WTC11 (cell line): Measurements from ENCODE around the gene FLOT2. TPM values are rescaled to one million over a fixed set of nuclear protein-coding genes. Genes with fewer than 3 reads are reported as not detected.
A peak's percentile ranks its signal among the peaks of the same experiment; 100 is the strongest.

Experiments used
- ATAC-seq: fragments of 200-7000 bp; cut with Tn5 transposase; 2 replicates; pipeline ENCODE4 v1.10.0; 2021; ENCODE audit warnings: mild to moderate bottlenecking, moderate library complexity
- CTCF ChIA-PET: fragments of 300-600 bp; sonication (Branson Sonifier 250); formaldehyde crosslinking; loops from one replicate; lab custom pipeline; 2021; ENCODE audit warnings: antibody characterized with exemption; lab: Charles Lee
- POLR2A ChIA-PET: fragments of 350-600 bp; sonication (Branson Sonifier 250); formaldehyde crosslinking; loops from one replicate; lab custom pipeline; 2021; ENCODE audit warnings: antibody characterized with exemption; lab: Charles Lee
- DNase-seq: peaks from one replicate; pipeline ENCODE4 v3.0.0; 2021; ENCODE audit warnings: low spot score
- H3K27ac Mint-ChIP-seq: 2 replicates; pipeline ENCODE4 v1.8.0; 2021; ENCODE audit warnings: mixed read lengths
- H3K27me3 Mint-ChIP-seq: 2 replicates; pipeline ENCODE4 v1.8.0; 2021; ENCODE audit warnings: low read depth, mild to moderate bottlenecking, moderate library complexity, mixed read lengths
- H3K36me3 Mint-ChIP-seq: 2 replicates; pipeline ENCODE4 v1.8.0; 2021; ENCODE audit warnings: mixed read lengths
- H3K4me1 Mint-ChIP-seq: 2 replicates; pipeline ENCODE4 v1.8.0; 2022; ENCODE audit warnings: mixed read lengths
- H3K4me3 Mint-ChIP-seq: 2 replicates; pipeline ENCODE4 v1.8.0; 2021; ENCODE audit warnings: mild to moderate bottlenecking, moderate library complexity, mixed read lengths
- H3K9me3 Mint-ChIP-seq: 2 replicates; pipeline ENCODE4 v1.8.0; 2021; ENCODE audit warnings: mixed read lengths
- AR ChIP-seq: fragments of 250-450 bp; sonication (Bioruptor Pico); IDR thresholded peaks from 2 replicates; pipeline ENCODE4 v1.9.0; 2021; ENCODE audit warnings: mild to moderate bottlenecking
- ATF1 ChIP-seq: sonication (generic); formaldehyde crosslinking; IDR thresholded peaks from 2 replicates; pipeline ENCODE4 v1.8.1; 2023; ENCODE audit warnings: mild to moderate bottlenecking, moderate library complexity, missing genetic modification reagents
- CDX4 ChIP-seq: fragments of 250-450 bp; sonication (Bioruptor Pico); IDR thresholded peaks from 2 replicates; pipeline ENCODE4 v1.9.0; 2021; ENCODE audit warnings: moderate library complexity, mild to moderate bottlenecking, inconsistent platforms, borderline replicate concordance
- CREB1 ChIP-seq: sonication (generic); formaldehyde crosslinking; IDR thresholded peaks from 2 replicates; pipeline ENCODE4 v1.8.0; 2023; ENCODE audit warnings: mild to moderate bottlenecking, missing genetic modification reagents
- EMX1 ChIP-seq: fragments of 250-450 bp; sonication (Bioruptor Pico); IDR thresholded peaks from 2 replicates; pipeline ENCODE4 v1.8.0; 2021; ENCODE audit warnings: mild to moderate bottlenecking
- FOXK1 ChIP-seq: sonication (generic); formaldehyde crosslinking; IDR thresholded peaks from 2 replicates; pipeline ENCODE4 v1.8.0; 2022; ENCODE audit warnings: mild to moderate bottlenecking, moderate library complexity, missing genetic modification reagents
- GTF2I ChIP-seq: fragments of 250-450 bp; sonication (Bioruptor Pico); conservative IDR thresholded peaks from 2 replicates; pipeline ENCODE4 v1.4.0; 2021; ENCODE audit warnings: mild to moderate bottlenecking
- NR3C1 ChIP-seq: sonication (generic); formaldehyde crosslinking; conservative IDR thresholded peaks from 2 replicates; pipeline ENCODE4 v1.8.1; 2023; ENCODE audit warnings: low read depth, mild to moderate bottlenecking, missing genetic modification reagents
- ZNF232 ChIP-seq: sonication (generic); formaldehyde crosslinking; IDR thresholded peaks from 2 replicates; pipeline ENCODE4 v1.8.0; 2022; ENCODE audit warnings: mild to moderate bottlenecking, missing genetic modification reagents
- microRNA-seq: library from miRNA; unstranded; fragments of <30 nt; microRNA quantifications from one replicate; pipeline ENCODE4 v1.2.0, GENCODE V29; 2022; ENCODE audit warnings: borderline number of aligned reads
- total RNA-seq: library from RNA; stranded (reverse); gene quantifications from 3 replicates; pipeline ENCODE4 v1.2.3, GENCODE V29; 2021
- TF ChIP-seq, protein P1 (sequence below): fragments of 200-600 bp; IDR thresholded peaks from 2 replicates; pipeline ENCODE4 v1.8.0; 2022; ENCODE audit warnings: antibody characterized with exemption

FLOT2 gene
- total RNA-seq, 1 experiment from 2014 or later = 139 TPM

DNA sequence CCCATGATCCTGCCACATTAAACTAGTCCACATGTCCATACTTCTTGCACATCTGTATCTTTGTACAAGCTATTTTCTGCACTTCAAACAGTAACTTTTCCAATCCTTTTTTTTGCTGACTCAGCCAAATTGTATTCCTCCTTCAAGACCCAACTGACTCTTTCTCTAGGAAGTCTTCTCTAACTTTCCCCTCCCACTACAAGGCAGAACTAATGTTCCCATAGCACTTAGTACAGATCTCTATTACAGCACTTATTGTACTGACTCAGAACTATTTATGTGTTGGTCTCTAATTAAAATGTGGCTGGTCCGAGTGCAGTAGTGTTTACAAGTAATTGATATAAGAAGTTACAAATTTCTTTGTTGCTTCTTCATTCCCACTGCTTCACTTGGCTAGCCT is 63.1 kb downstream of the FLOT2 start:
- Mint-ChIP-seq H3K36me3 (peaks cover 17% of the 10 kb centered on the region), H3K4me1 (peaks cover 3% of the 10 kb centered on the region), H3K27ac (peak overlapping the region; percentile 55), H3K27me3 (no peaks in the 10 kb centered on the region), H3K9me3 (peaks cover 2% of the 10 kb centered on the region; the same call in 1 of the 2 replicates), H3K4me3 (no peak overlapping the region)
- ATAC-seq (no peak), DNase-seq (no peak)
- no peak for TF ChIP-seq GTF2I (CRISPR knock-in tag)
- TF ChIP-seq EMX1 = no peak
- TF ChIP-seq FOXK1 (CRISPR knock-in tag) = no peak
- no peak for TF ChIP-seq NR3C1 (CRISPR knock-in tag)
- TF ChIP-seq, protein P1, sequence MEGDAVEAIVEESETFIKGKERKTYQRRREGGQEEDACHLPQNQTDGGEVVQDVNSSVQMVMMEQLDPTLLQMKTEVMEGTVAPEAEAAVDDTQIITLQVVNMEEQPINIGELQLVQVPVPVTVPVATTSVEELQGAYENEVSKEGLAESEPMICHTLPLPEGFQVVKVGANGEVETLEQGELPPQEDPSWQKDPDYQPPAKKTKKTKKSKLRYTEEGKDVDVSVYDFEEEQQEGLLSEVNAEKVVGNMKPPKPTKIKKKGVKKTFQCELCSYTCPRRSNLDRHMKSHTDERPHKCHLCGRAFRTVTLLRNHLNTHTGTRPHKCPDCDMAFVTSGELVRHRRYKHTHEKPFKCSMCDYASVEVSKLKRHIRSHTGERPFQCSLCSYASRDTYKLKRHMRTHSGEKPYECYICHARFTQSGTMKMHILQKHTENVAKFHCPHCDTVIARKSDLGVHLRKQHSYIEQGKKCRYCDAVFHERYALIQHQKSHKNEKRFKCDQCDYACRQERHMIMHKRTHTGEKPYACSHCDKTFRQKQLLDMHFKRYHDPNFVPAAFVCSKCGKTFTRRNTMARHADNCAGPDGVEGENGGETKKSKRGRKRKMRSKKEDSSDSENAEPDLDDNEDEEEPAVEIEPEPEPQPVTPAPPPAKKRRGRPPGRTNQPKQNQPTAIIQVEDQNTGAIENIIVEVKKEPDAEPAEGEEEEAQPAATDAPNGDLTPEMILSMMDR = no peak
- no peak for TF ChIP-seq ZNF232
- TF ChIP-seq CREB1 (CRISPR knock-in tag) = no peak
- no peak for TF ChIP-seq CDX4 (CRISPR knock-in tag)
- no peak for TF ChIP-seq ATF1 (CRISPR knock-in tag)
- no peak for TF ChIP-seq AR
- CTCF ChIA-PET = interaction anchor here (2.1 kb wide), 1 partner anchor 70 kb away, joined by 7 read pairs; no protein-coding TSS in a partner anchor
- POLR2A ChIA-PET = no interaction called here

Small RNAs within 50 kb of the gene (microRNA-seq; reads per million reads assigned to microRNA genes)
- gene MIR451B = not detected

Other genes with a start within 250 kb of the FLOT2 start
- 44.4 to 49.4 TPM (median 45.9 TPM) in 3 replicates for gene SDF2, start 235.8 kb downstream of the FLOT2 start, total RNA-seq
- gene SUPT6H, start 235.5 kb downstream of the FLOT2 start, total RNA-seq = 49.1 to 61.3 TPM (median 54.5 TPM) in 3 replicates
- gene PROCA1, start 185.8 kb downstream of the FLOT2 start, total RNA-seq = 28.4 to 33.9 TPM (median 31.7 TPM) in 3 replicates
- gene RAB34, start 179.9 kb downstream of the FLOT2 start, total RNA-seq = 153 to 181 TPM (median 162 TPM) in 3 replicates
- 1,832 to 2,055 TPM (median 2,048 TPM) in 3 replicates for gene RPL23A, start 177.7 kb downstream of the FLOT2 start, total RNA-seq
- gene TLCD1, start 171.5 kb downstream of the FLOT2 start, total RNA-seq = 36.0 to 41.2 TPM (median 36.5 TPM) in 3 replicates
- gene NEK8, start 168.9 kb downstream of the FLOT2 start, total RNA-seq = 17.9 to 25.0 TPM (median 18.6 TPM) in 3 replicates
- 192 to 268 TPM (median 192 TPM) in 3 replicates for gene TRAF4, start 153.7 kb downstream of the FLOT2 start, total RNA-seq
- 86.6 to 94.6 TPM (median 91.5 TPM) in 3 replicates for gene FAM222B, start 54.9 kb downstream of the FLOT2 start, total RNA-seq
- gene ERAL1, start 42.7 kb downstream of the FLOT2 start, total RNA-seq = 70.1 to 77.0 TPM (median 72.0 TPM) in 3 replicates
- gene DHRS13, start 5.3 kb upstream of the FLOT2 start, total RNA-seq = 26.5 to 29.5 TPM (median 28.5 TPM) in 3 replicates
- 57.7 to 69.8 TPM (median 61.3 TPM) in 3 replicates for gene PHF12, start 53.8 kb upstream of the FLOT2 start, total RNA-seq
- 1.4 to 3.0 TPM (median 1.6 TPM) in 3 replicates for gene SEZ6, start 108.3 kb upstream of the FLOT2 start, total RNA-seq
- 32.4 to 34.2 TPM (median 34.1 TPM) in 3 replicates for gene PIPOX, start 145.4 kb upstream of the FLOT2 start, total RNA-seq